Inferior parietal cortex (tissue), 1 donor: ENCODE data around the gene CRHBP.
A peak's percentile ranks its signal among the peaks of the same experiment; 100 is the strongest.
"Not testable (repeated sequence)": the region's sequence is repeated elsewhere in the genome, so short reads cannot be mapped to it uniquely, and the experiment has no call there.

Experiments
- DNase-seq: peaks from one replicate; pipeline ENCODE4 v3.0.0-alpha.2; 2016; ENCODE audit errors: extremely low spot score

The CRHBP gene

GRCh38 chr5:76958991-76959767, 6.3 kb downstream of the CRHBP start:
- DNase-seq, result no peak

- no peak for DNase-seq
Observed at GRCh38 chr5:76960004-76960625, 7.3 kb downstream of the CRHBP start.

- DNase-seq, result no peak
Observed at GRCh38 chr5:76964060-76964459, 11.2 kb downstream of the CRHBP start.

- no peak for DNase-seq
Observed at GRCh38 chr5:76971511-76971910, 18.7 kb downstream of the CRHBP start.

- DNase-seq, result no peak
Observed at GRCh38 chr5:76972689-76973088, 19.8 kb downstream of the CRHBP start.

- no peak for DNase-seq
Observed at GRCh38 chr5:76974785-76975184, 21.9 kb downstream of the CRHBP start.

GRCh38 chr5:76978869-76979268, 26.0 kb downstream of the CRHBP start:
- no peak for DNase-seq

- DNase-seq, result no peak
Observed at GRCh38 chr5:76980518-76981144, 27.8 kb downstream of the CRHBP start.

GRCh38 chr5:76982450-76982849, 29.6 kb downstream of the CRHBP start:
- DNase-seq, result no peak

- peak; percentile 47 for DNase-seq
Observed at GRCh38 chr5:76983468-76983867, 30.6 kb downstream of the CRHBP start.

- DNase-seq, result no peak
Observed at GRCh38 chr5:76986825-76987526, 34.1 kb downstream of the CRHBP start.

GRCh38 chr5:76990899-76991459, 38.1 kb downstream of the CRHBP start:
- no peak for DNase-seq

- DNase-seq, result not testable (repeated sequence)
Observed at GRCh38 chr5:76993436-76993835, 40.6 kb downstream of the CRHBP start.

- no peak for DNase-seq
Observed at GRCh38 chr5:76994337-76994736, 41.5 kb downstream of the CRHBP start.

GRCh38 chr5:76998251-76998650, 45.4 kb downstream of the CRHBP start:
- not testable (repeated sequence) for DNase-seq

- no peak for DNase-seq
Observed at GRCh38 chr5:76999451-76999850, 46.6 kb downstream of the CRHBP start.

GRCh38 chr5:77003246-77003645, 50.4 kb downstream of the CRHBP start:
- no peak for DNase-seq

GRCh38 chr5:77006124-77006523, 53.3 kb downstream of the CRHBP start:
- DNase-seq, result no peak

- DNase-seq, result no peak
Observed at GRCh38 chr5:77008413-77008812, 55.6 kb downstream of the CRHBP start.

GRCh38 chr5:77010243-77010642, 57.4 kb downstream of the CRHBP start:
- no peak for DNase-seq

GRCh38 chr5:77011498-77011897, 58.7 kb downstream of the CRHBP start:
- DNase-seq, result no peak

GRCh38 chr5:77012601-77013000, 59.8 kb downstream of the CRHBP start:
- DNase-seq, result no peak
